Ectodermal cell (in vitro differentiated cells): ENCODE measurements around the gene MDFI. TPM values are rescaled to one million over a fixed set of nuclear protein-coding genes. Genes with fewer than 3 reads are reported as not detected.

Experiments
- H3K27ac ChIP-seq: 2 replicates; pipeline ENCODE4 v1.7.0; 2013; ENCODE audit warnings: mild to moderate bottlenecking, low read depth, low read length; ENCODE audit not compliant: insufficient read depth, poor library complexity, severe bottlenecking
- H3K27me3 ChIP-seq: 2 replicates; pipeline ENCODE4 v1.7.0; 2013; ENCODE audit warnings: mild to moderate bottlenecking, low read length; ENCODE audit not compliant: insufficient read depth, control insufficient read depth, poor library complexity, severe bottlenecking
- H3K36me3 ChIP-seq: one replicate; pipeline ENCODE4 v1.7.0; 2013; ENCODE audit warnings: low read length; ENCODE audit not compliant: control insufficient read depth, insufficient read depth
- H3K4me1 ChIP-seq: one replicate; pipeline ENCODE4 v1.7.0; 2013; ENCODE audit warnings: low read length; ENCODE audit not compliant: control insufficient read depth, insufficient read depth
- H3K4me3 ChIP-seq: 2 replicates; pipeline ENCODE4 v1.7.0; 2013; ENCODE audit warnings: low read depth, low read length, control low read depth; ENCODE audit not compliant: insufficient read depth
- H3K9me3 ChIP-seq: 2 replicates; pipeline ENCODE4 v1.7.0; 2013; ENCODE audit warnings: mild to moderate bottlenecking, low read length, moderate library complexity; ENCODE audit not compliant: control insufficient read depth
- WGBS, 2 experiments: methylation state at CpG; one replicate each; pipeline ENCODE4 v1.1.7; 2013; ENCODE audit warnings: missing lambda C conversion rate in 2 of 2; 5-methylcytosine and 5-hydroxymethylcytosine counted together
- polyA plus RNA-seq, 4 experiments: library from polyadenylated mRNA; stranded (reverse); fragments of 50-300 nt; gene quantifications; one replicate each; pipeline ENCODE4 v1.2.3, GENCODE V29; 2013

Gene MDFI
- 63.6 TPM for polyA plus RNA-seq (2013, experiment 1 of 4)
- polyA plus RNA-seq (2013, experiment 2 of 4): 49.1 TPM
- polyA plus RNA-seq (2013, experiment 3 of 4): 69.8 TPM
- 71.0 TPM for polyA plus RNA-seq (2013, experiment 4 of 4)

DNA sequence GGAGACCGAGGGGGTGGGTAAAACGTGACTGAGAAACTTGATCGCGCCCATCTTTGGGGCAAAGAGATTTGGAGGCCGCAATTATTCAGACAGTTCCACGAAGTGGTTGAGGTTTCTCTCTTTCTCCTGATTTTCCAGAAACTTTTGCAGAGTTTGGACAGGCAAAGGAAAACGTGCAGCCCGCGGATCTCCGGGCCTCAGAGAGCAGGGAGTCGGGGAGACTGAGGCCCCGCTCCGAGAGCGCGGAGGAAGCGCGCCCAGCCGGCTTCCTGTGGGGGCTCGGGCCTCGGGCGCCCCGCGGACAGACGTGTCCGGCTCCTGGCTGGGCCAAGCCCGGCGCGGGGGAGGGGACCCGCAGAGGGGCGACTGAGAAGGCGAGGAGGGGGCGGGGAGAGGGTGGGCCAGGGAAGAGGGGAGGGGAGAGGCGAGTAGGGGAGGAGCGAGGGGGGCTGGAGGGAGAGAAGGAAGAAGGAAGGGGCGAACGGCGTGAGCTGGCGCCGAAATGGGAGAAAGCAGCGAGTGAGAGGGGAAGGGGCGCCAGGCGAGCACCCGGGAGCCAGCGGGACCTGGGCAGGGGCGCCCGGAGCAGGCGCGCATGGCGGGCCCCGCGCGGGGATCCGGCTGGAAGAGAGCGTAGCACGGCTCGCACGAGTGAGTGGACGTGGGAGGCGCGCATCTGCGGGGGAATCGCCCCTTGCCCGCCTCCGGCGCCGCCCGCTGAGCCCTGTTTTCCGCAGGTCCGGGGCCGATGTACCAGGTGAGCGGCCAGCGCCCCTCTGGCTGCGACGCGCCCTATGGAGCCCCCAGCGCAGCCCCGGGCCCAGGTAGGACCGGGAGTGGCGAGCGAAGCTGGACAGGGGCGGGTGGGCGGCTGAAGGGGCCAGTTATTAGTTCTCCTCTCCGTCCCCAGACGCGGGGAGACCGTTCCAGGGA, at the start of gene MDFI:
Gene MDFI (plus strand): TSS at position 467 of the 933 bp plus-strand sequence. CDS start 282 bp downstream, at position 749.
- Histone ChIP-seq H3K27ac (no peak within 1 kb of the TSS), H3K4me1 (peaks cover 40% of the 10 kb centered on the region), H3K27me3 (peaks cover 42% of the 10 kb centered on the region)

GRCh38 chr6:41589223-41589622, 49.0 kb upstream of the MDFI start:
- Histone ChIP-seq H3K4me1 (peaks cover 41% of the 10 kb centered on the region), H3K4me3 (no peak overlapping the region), H3K36me3 (peaks cover 15% of the 10 kb centered on the region), H3K9me3 (no peaks in the 10 kb centered on the region), H3K27ac (no peak overlapping the region), H3K27me3 (no peaks in the 10 kb centered on the region)
- 91% methylated on average over 4 of the region's 4 CpGs for WGBS, 2 experiments

More for the DNA sequence above, at the start of gene MDFI:
- H3K4me3 ChIP-seq: peak within 1 kb of the TSS; percentile 83
- H3K9me3 ChIP-seq: no peaks in the 10 kb centered on the region
- H3K36me3 ChIP-seq: no peaks in the 10 kb centered on the region
- 0% methylated on average over 86 of the region's 86 CpGs for WGBS, 2 experiments

DNA sequence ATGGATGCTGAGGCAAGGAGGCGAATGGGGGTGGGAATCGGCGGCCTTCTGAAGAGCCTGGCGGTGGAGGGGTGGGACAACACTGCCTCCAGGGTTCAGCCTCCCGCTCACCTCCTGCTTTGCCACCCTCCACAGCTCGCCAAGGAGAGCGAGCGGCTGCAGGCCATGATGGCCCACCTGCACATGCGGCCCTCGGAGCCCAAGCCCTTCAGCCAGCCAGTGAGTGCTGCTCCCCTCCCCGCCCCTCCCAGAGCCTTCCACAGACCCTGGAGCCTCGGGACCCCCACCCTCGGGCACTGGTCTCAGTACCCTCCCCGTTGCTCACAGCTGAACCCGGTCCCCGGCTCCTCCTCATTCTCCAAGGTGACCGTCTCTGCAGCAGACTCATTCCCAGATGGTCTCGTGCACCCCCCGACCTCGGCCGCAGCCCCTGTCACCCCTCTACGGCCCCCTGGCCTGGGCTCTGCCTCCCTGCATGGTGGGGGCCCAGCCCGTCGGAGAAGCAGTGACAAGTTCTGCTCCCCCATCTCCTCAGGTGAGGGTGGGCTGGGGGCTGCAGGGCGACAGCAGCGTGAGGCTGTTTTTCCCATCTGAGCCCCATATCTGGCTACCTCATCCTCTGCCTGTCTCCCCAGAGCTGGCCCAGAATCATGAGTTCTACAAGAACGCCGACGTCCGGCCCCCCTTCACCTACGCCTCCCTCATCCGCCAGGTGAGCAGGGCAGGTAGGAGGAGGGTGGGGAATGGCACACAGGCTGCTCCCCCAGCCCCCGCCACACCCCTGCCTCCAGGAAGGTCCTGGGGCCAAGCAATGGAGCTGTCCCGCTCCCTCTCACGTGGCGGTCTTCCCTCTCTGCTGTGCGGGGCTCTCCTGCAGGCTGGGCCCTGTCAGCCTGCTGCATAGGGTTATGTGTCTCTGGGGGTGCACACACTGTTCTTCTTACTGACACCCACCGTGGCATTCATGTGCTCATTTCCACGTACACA, 48.3 kb upstream of the MDFI start:
- no peak overlapping the region for H3K27ac ChIP-seq
- no peaks in the 10 kb centered on the region for H3K27me3 ChIP-seq
- H3K36me3 ChIP-seq: peaks cover 21% of the 10 kb centered on the region
- no peak overlapping the region for H3K4me3 ChIP-seq
- no peaks in the 10 kb centered on the region for H3K9me3 ChIP-seq
- WGBS, 2 experiments: 92 to 94% methylated on average over 39 of the region's 39 CpGs
- peaks cover 35% of the 10 kb centered on the region for H3K4me1 ChIP-seq

DNA sequence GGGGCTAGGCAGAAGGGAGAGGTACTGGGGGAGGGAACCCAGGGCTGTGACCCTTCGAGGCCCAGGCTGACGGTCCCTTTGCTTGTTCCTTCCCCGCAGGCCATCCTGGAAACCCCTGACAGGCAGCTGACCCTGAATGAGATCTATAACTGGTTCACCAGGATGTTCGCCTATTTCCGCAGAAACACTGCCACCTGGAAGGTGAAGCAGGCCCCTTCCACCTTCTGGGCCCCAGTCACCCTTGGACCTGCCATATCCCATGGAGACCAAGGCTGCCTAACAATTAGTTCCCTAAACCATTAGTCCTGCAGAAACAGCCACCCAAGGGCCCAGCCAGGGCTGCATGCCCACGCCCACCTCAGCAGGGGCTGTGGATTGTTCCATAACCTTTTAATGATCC, 47.1 kb upstream of the MDFI start:
- Histone ChIP-seq H3K4me1 (peaks cover 23% of the 10 kb centered on the region), H3K27me3 (no peaks in the 10 kb centered on the region), H3K9me3 (no peaks in the 10 kb centered on the region), H3K4me3 (no peak overlapping the region), H3K27ac (no peak overlapping the region), H3K36me3 (peaks cover 23% of the 10 kb centered on the region)
- WGBS, 2 experiments: 91 to 92% methylated on average over 6 of the region's 6 CpGs

GRCh38 chr6:41591859-41592502, 46.3 kb upstream of the MDFI start:
- Histone ChIP-seq H3K27me3 (no peaks in the 10 kb centered on the region), H3K9me3 (no peaks in the 10 kb centered on the region), H3K4me3 (no peak overlapping the region), H3K27ac (no peak overlapping the region), H3K36me3 (peaks cover 27% of the 10 kb centered on the region), H3K4me1 (peaks cover 15% of the 10 kb centered on the region)
- WGBS, 2 experiments: 7 to 11% methylated on average over 7 of the region's 7 CpGs

GRCh38 chr6:41593406-41593805, 44.9 kb upstream of the MDFI start:
- Histone ChIP-seq H3K4me1 (peaks cover under 1% of the 10 kb centered on the region), H3K9me3 (no peaks in the 10 kb centered on the region), H3K4me3 (no peak overlapping the region), H3K36me3 (peaks cover 33% of the 10 kb centered on the region), H3K27me3 (no peaks in the 10 kb centered on the region), H3K27ac (no peak overlapping the region)
- 95 to 96% methylated on average over 24 of the region's 24 CpGs for WGBS, 2 experiments

GRCh38 chr6:41593839-41594238, 44.4 kb upstream of the MDFI start:
- no peaks in the 10 kb centered on the region for H3K4me1 ChIP-seq
- peaks cover 31% of the 10 kb centered on the region for H3K36me3 ChIP-seq
- WGBS, 2 experiments: 92 to 93% methylated on average over 11 of the region's 11 CpGs
- H3K9me3 ChIP-seq: no peaks in the 10 kb centered on the region
- H3K27me3 ChIP-seq: no peaks in the 10 kb centered on the region
- no peak overlapping the region for H3K27ac ChIP-seq
- no peak overlapping the region for H3K4me3 ChIP-seq

GRCh38 chr6:41594326-41594725, 43.9 kb upstream of the MDFI start:
- H3K4me1 ChIP-seq: no peaks in the 10 kb centered on the region
- no peaks in the 10 kb centered on the region for H3K27me3 ChIP-seq
- H3K36me3 ChIP-seq: peaks cover 31% of the 10 kb centered on the region
- no peak overlapping the region for H3K27ac ChIP-seq
- WGBS, 2 experiments: 96 to 97% methylated on average over 5 of the region's 5 CpGs
- H3K9me3 ChIP-seq: no peaks in the 10 kb centered on the region
- H3K4me3 ChIP-seq: no peak overlapping the region

GRCh38 chr6:41594766-41595165, 43.5 kb upstream of the MDFI start:
- H3K9me3 ChIP-seq: no peaks in the 10 kb centered on the region
- no peak overlapping the region for H3K27ac ChIP-seq
- WGBS, 2 experiments: 96 to 97% methylated on average over 15 of the region's 15 CpGs
- H3K4me1 ChIP-seq: no peaks in the 10 kb centered on the region
- H3K27me3 ChIP-seq: no peaks in the 10 kb centered on the region
- H3K36me3 ChIP-seq: peaks cover 31% of the 10 kb centered on the region
- no peak overlapping the region for H3K4me3 ChIP-seq
